WTC11 (cell line): ENCODE data around the gene FOXP1. TPM values are rescaled to one million over a fixed set of nuclear protein-coding genes. Genes with fewer than 3 reads are reported as not detected.

ENCODE experiments used
- ATAC-seq: fragments of 200-7000 bp; cut with Tn5 transposase; 2 replicates; pipeline ENCODE4 v1.10.0; 2021; ENCODE audit warnings: mild to moderate bottlenecking, moderate library complexity
- CTCF ChIA-PET: fragments of 300-600 bp; sonication (Branson Sonifier 250); formaldehyde crosslinking; loops from one replicate; lab custom pipeline; 2021; ENCODE audit warnings: antibody characterized with exemption; lab: Charles Lee
- POLR2A ChIA-PET: fragments of 350-600 bp; sonication (Branson Sonifier 250); formaldehyde crosslinking; loops from one replicate; lab custom pipeline; 2021; ENCODE audit warnings: antibody characterized with exemption; lab: Charles Lee
- DNase-seq: peaks from one replicate; pipeline ENCODE4 v3.0.0; 2021; ENCODE audit warnings: low spot score
- H3K27ac Mint-ChIP-seq: 2 replicates; pipeline ENCODE4 v1.8.0; 2021; ENCODE audit warnings: mixed read lengths
- H3K27me3 Mint-ChIP-seq: 2 replicates; pipeline ENCODE4 v1.8.0; 2021; ENCODE audit warnings: low read depth, mild to moderate bottlenecking, moderate library complexity, mixed read lengths
- H3K36me3 Mint-ChIP-seq: 2 replicates; pipeline ENCODE4 v1.8.0; 2021; ENCODE audit warnings: mixed read lengths
- H3K4me1 Mint-ChIP-seq: 2 replicates; pipeline ENCODE4 v1.8.0; 2022; ENCODE audit warnings: mixed read lengths
- H3K4me3 Mint-ChIP-seq: 2 replicates; pipeline ENCODE4 v1.8.0; 2021; ENCODE audit warnings: mild to moderate bottlenecking, moderate library complexity, mixed read lengths
- H3K9me3 Mint-ChIP-seq: 2 replicates; pipeline ENCODE4 v1.8.0; 2021; ENCODE audit warnings: mixed read lengths
- FOXK1 ChIP-seq: sonication (generic); formaldehyde crosslinking; IDR thresholded peaks from 2 replicates; pipeline ENCODE4 v1.8.0; 2022; ENCODE audit warnings: mild to moderate bottlenecking, moderate library complexity, missing genetic modification reagents
- GABPB1 ChIP-seq: sonication (generic); formaldehyde crosslinking; IDR thresholded peaks from 2 replicates; pipeline ENCODE4 v1.8.1; 2023; ENCODE audit warnings: mild to moderate bottlenecking, missing genetic modification reagents
- HMGA2 ChIP-seq: fragments of 250-450 bp; sonication (Bioruptor Pico); IDR thresholded peaks from 2 replicates; pipeline ENCODE4 v1.4.0; 2021; ENCODE audit warnings: mild to moderate bottlenecking, moderate library complexity
- IRF2 ChIP-seq: sonication (generic); formaldehyde crosslinking; IDR thresholded peaks from 2 replicates; pipeline ENCODE4 v1.8.0; 2022; ENCODE audit warnings: low read depth, missing genetic modification reagents, borderline replicate concordance
- MLX ChIP-seq: sonication (generic); formaldehyde crosslinking; IDR thresholded peaks from 2 replicates; pipeline ENCODE4 v1.8.1; 2023; ENCODE audit warnings: mild to moderate bottlenecking, missing genetic modification reagents, moderate library complexity
- MXD4 ChIP-seq: fragments of 250-450 bp; sonication (Bioruptor Pico); IDR thresholded peaks from 2 replicates; pipeline ENCODE4 v1.8.0; 2021; ENCODE audit warnings: mild to moderate bottlenecking, moderate library complexity, borderline replicate concordance
- NR1H2 ChIP-seq: sonication (generic); formaldehyde crosslinking; IDR thresholded peaks from 2 replicates; pipeline ENCODE4 v1.9.0; 2021; ENCODE audit warnings: mild to moderate bottlenecking, moderate library complexity, missing genetic modification reagents
- PRDM15 ChIP-seq: sonication (generic); formaldehyde crosslinking; IDR thresholded peaks from 2 replicates; pipeline ENCODE4 v1.8.0; 2022; ENCODE audit warnings: missing genetic modification reagents
- SMAD3 ChIP-seq: sonication (generic); formaldehyde crosslinking; IDR thresholded peaks from 2 replicates; pipeline ENCODE4 v1.8.0; 2022; ENCODE audit warnings: missing genetic modification reagents, mild to moderate bottlenecking, borderline replicate concordance
- TEAD1 ChIP-seq: sonication (generic); formaldehyde crosslinking; IDR thresholded peaks from 2 replicates; pipeline ENCODE4 v1.8.0; 2022; ENCODE audit warnings: mild to moderate bottlenecking, missing genetic modification reagents
- ZBTB43 ChIP-seq: sonication (generic); formaldehyde crosslinking; IDR thresholded peaks from 2 replicates; pipeline ENCODE4 v1.8.1; 2023; ENCODE audit warnings: mild to moderate bottlenecking, missing genetic modification reagents
- ZNF138 ChIP-seq: sonication (generic); formaldehyde crosslinking; conservative IDR thresholded peaks from 2 replicates; pipeline ENCODE4 v1.8.1; 2022; ENCODE audit warnings: mild to moderate bottlenecking, moderate library complexity, missing genetic modification reagents
- ZNF317 ChIP-seq: sonication (generic); formaldehyde crosslinking; IDR thresholded peaks from 2 replicates; pipeline ENCODE4 v1.8.1; 2023; ENCODE audit warnings: low read depth, mild to moderate bottlenecking, moderate library complexity, missing genetic modification reagents, borderline replicate concordance
- ZNF512 ChIP-seq: sonication (generic); formaldehyde crosslinking; IDR thresholded peaks from 2 replicates; pipeline ENCODE4 v1.8.1; 2022; ENCODE audit warnings: missing genetic modification reagents, borderline replicate concordance
- total RNA-seq: library from RNA; stranded (reverse); gene quantifications from 3 replicates; pipeline ENCODE4 v1.2.3, GENCODE V29; 2021
- TF ChIP-seq, protein P1 (sequence below): sonication (generic); formaldehyde crosslinking; conservative IDR thresholded peaks from 2 replicates; pipeline ENCODE4 v1.8.1; 2022; ENCODE audit warnings: mild to moderate bottlenecking, missing genetic modification reagents
- TF ChIP-seq, protein P2 (sequence below): sonication (generic); formaldehyde crosslinking; IDR thresholded peaks from 2 replicates; pipeline ENCODE4 v1.8.0; 2023; ENCODE audit warnings: missing genetic modification reagents, mild to moderate bottlenecking, borderline replicate concordance
- TF ChIP-seq, protein P3 (sequence below): sonication (generic); formaldehyde crosslinking; IDR thresholded peaks from 2 replicates; pipeline ENCODE4 v1.8.1; 2023; ENCODE audit warnings: mild to moderate bottlenecking, missing genetic modification reagents

The FOXP1 gene
- total RNA-seq, 1 experiment from 2014 or later, result 25.8 TPM

DNA sequence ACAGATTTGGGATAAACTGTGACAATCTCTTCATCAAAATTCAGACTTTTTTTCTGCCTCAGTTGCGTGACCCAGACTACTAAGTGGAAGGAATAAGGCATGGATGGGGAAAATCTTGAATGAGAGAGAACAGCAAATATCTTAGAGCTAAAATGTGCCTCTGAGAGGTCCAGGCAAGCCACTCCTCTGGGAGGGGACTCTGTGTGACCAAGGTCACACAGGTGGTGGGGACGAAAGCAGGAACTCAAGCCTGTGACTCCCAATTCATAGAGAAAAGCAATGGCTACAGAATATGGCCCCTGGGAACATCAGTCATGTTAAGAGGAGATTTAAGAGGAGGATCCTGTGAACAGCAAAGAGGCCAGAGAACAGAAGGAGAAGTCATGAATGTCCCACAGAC lies 268.1 kb downstream of the FOXP1 start:
- ChIA-PET POLR2A (no interaction called here), CTCF (interaction anchor here (0.6 kb wide), 1 partner anchor 231 kb away, joined by 5 read pairs; no protein-coding TSS in a partner anchor)
- Mint-ChIP-seq H3K27me3 (no peaks in the 10 kb centered on the region), H3K4me1 (peaks cover 15% of the 10 kb centered on the region), H3K4me3 (no peak overlapping the region), H3K9me3 (no peaks in the 10 kb centered on the region), H3K27ac (no peak overlapping the region), H3K36me3 (no peaks in the 10 kb centered on the region)
- no peak for DNase-seq
- TF ChIP-seq MXD4 (CRISPR knock-in tag) (no peak), HMGA2 (CRISPR knock-in tag) (no peak), IRF2 (CRISPR knock-in tag) (no peak), GABPB1 (CRISPR knock-in tag) (no peak), TEAD1 (no peak), SMAD3 (CRISPR knock-in tag) (no peak), ZNF512 (CRISPR knock-in tag) (no peak)
- TF ChIP-seq, protein P1, sequence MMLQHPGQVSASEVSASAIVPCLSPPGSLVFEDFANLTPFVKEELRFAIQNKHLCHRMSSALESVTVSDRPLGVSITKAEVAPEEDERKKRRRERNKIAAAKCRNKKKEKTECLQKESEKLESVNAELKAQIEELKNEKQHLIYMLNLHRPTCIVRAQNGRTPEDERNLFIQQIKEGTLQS, result no peak
- ATAC-seq, result no peak

GRCh38 chr3:71313844-71314243 lies 269.7 kb downstream of the FOXP1 start:
- H3K27me3 Mint-ChIP-seq, result no peaks in the 10 kb centered on the region
- ATAC-seq (no peak), DNase-seq (no peak)
- no peak overlapping the region for H3K27ac Mint-ChIP-seq
- TF ChIP-seq, protein P2, sequence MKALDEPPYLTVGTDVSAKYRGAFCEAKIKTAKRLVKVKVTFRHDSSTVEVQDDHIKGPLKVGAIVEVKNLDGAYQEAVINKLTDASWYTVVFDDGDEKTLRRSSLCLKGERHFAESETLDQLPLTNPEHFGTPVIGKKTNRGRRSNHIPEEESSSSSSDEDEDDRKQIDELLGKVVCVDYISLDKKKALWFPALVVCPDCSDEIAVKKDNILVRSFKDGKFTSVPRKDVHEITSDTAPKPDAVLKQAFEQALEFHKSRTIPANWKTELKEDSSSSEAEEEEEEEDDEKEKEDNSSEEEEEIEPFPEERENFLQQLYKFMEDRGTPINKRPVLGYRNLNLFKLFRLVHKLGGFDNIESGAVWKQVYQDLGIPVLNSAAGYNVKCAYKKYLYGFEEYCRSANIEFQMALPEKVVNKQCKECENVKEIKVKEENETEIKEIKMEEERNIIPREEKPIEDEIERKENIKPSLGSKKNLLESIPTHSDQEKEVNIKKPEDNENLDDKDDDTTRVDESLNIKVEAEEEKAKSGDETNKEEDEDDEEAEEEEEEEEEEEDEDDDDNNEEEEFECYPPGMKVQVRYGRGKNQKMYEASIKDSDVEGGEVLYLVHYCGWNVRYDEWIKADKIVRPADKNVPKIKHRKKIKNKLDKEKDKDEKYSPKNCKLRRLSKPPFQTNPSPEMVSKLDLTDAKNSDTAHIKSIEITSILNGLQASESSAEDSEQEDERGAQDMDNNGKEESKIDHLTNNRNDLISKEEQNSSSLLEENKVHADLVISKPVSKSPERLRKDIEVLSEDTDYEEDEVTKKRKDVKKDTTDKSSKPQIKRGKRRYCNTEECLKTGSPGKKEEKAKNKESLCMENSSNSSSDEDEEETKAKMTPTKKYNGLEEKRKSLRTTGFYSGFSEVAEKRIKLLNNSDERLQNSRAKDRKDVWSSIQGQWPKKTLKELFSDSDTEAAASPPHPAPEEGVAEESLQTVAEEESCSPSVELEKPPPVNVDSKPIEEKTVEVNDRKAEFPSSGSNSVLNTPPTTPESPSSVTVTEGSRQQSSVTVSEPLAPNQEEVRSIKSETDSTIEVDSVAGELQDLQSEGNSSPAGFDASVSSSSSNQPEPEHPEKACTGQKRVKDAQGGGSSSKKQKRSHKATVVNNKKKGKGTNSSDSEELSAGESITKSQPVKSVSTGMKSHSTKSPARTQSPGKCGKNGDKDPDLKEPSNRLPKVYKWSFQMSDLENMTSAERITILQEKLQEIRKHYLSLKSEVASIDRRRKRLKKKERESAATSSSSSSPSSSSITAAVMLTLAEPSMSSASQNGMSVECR, result no peak
- TF ChIP-seq FOXK1 (CRISPR knock-in tag), result no peak
- no peak for TF ChIP-seq PRDM15 (CRISPR knock-in tag)
- no peak for TF ChIP-seq MLX (CRISPR knock-in tag)
- no peak for TF ChIP-seq ZBTB43 (CRISPR knock-in tag)
- TF ChIP-seq, protein P3, sequence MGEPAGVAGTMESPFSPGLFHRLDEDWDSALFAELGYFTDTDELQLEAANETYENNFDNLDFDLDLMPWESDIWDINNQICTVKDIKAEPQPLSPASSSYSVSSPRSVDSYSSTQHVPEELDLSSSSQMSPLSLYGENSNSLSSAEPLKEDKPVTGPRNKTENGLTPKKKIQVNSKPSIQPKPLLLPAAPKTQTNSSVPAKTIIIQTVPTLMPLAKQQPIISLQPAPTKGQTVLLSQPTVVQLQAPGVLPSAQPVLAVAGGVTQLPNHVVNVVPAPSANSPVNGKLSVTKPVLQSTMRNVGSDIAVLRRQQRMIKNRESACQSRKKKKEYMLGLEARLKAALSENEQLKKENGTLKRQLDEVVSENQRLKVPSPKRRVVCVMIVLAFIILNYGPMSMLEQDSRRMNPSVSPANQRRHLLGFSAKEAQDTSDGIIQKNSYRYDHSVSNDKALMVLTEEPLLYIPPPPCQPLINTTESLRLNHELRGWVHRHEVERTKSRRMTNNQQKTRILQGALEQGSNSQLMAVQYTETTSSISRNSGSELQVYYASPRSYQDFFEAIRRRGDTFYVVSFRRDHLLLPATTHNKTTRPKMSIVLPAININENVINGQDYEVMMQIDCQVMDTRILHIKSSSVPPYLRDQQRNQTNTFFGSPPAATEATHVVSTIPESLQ (CRISPR knock-in tag), result no peak
- TF ChIP-seq ZNF317, result no peak
- TF ChIP-seq NR1H2 (CRISPR knock-in tag), result no peak
- no peak for TF ChIP-seq ZNF138
- TF ChIP-seq GABPB1 (CRISPR knock-in tag), result no peak
- H3K4me1 Mint-ChIP-seq, result peaks cover 29% of the 10 kb centered on the region
- no peaks in the 10 kb centered on the region for H3K9me3 Mint-ChIP-seq
- no peaks in the 10 kb centered on the region for H3K36me3 Mint-ChIP-seq
- POLR2A ChIA-PET, result no interaction called here
- CTCF ChIA-PET, result no interaction called here
- H3K4me3 Mint-ChIP-seq, result no peak overlapping the region
